Smooth muscle cell (in vitro differentiated cells): ENCODE data around the gene ULK2. TPM values are rescaled to one million over a fixed set of nuclear protein-coding genes. Genes with fewer than 3 reads are reported as not detected.

ENCODE experiments used
- DNase-seq: peaks from one replicate; lab custom pipeline; 2025; ENCODE audit not compliant: unreplicated experiment; lab: John Stamatoyannopoulos, UW
- H2AFZ ChIP-seq: fragments of 200-600 bp; sonication (generic); 2 replicates; pipeline ENCODE4 v1.6.0; 2016; ENCODE audit warnings: antibody characterized with exemption, low read depth, mild to moderate bottlenecking
- H3F3A ChIP-seq: fragments of 200-600 bp; sonication (generic); 2 replicates; pipeline ENCODE4 v1.6.0; 2017; ENCODE audit warnings: antibody characterized with exemption, low read depth
- H3K27ac ChIP-seq: fragments of 200-600 bp; sonication (generic); 2 replicates; pipeline ENCODE4 v1.5.1; 2016; ENCODE audit warnings: low read depth, mild to moderate bottlenecking
- H3K27me3 ChIP-seq: fragments of 200-600 bp; sonication (generic); 2 replicates; pipeline ENCODE4 v1.6.1; 2016; ENCODE audit warnings: low read depth, mild to moderate bottlenecking
- H3K36me3 ChIP-seq: fragments of 200-600 bp; sonication (generic); 2 replicates; pipeline ENCODE4 v1.5.1; 2016; ENCODE audit warnings: low read depth
- H3K4me1 ChIP-seq: fragments of 200-600 bp; sonication (generic); 2 replicates; pipeline ENCODE4 v1.5.1; 2016; ENCODE audit warnings: low read depth
- H3K4me2 ChIP-seq: fragments of 200-600 bp; sonication (generic); 2 replicates; pipeline ENCODE4 v1.6.0; 2016; ENCODE audit warnings: mild to moderate bottlenecking
- H3K4me3 ChIP-seq: fragments of 200-600 bp; sonication (generic); 2 replicates; pipeline ENCODE4 v1.5.1; 2016; ENCODE audit warnings: mild to moderate bottlenecking
- H3K79me2 ChIP-seq: fragments of 200-600 bp; sonication (generic); 2 replicates; pipeline ENCODE4 v1.6.0; 2016; ENCODE audit warnings: low read depth, mild to moderate bottlenecking
- H3K9ac ChIP-seq: fragments of 200-600 bp; sonication (generic); 2 replicates; pipeline ENCODE4 v1.6.0; 2016; ENCODE audit warnings: low read depth
- H3K9me3 ChIP-seq: fragments of 200-600 bp; sonication (generic); replicated peaks from 2 replicates; pipeline ENCODE4 v1.5.1; 2016; ENCODE audit warnings: low read depth
- H4K20me1 ChIP-seq: fragments of 200-600 bp; sonication (generic); 2 replicates; pipeline ENCODE4 v1.6.0; 2016; ENCODE audit warnings: low read depth
- CTCF ChIP-seq: fragments of 200-600 bp; sonication (generic); IDR thresholded peaks from 2 replicates; pipeline ENCODE4 v1.5.1; 2017; ENCODE audit warnings: borderline replicate concordance, mild to moderate bottlenecking, antibody characterized with exemption; ENCODE audit not compliant: insufficient read depth, poor library complexity, severe bottlenecking
- WGBS: methylation state at CpG from one replicate; pipeline ENCODE4 v1.1.7; 2016; ENCODE audit warnings: low lambda C conversion rate; 5-methylcytosine and 5-hydroxymethylcytosine counted together
- polyA plus RNA-seq: library from polyadenylated mRNA; unstranded; fragments of >200 nt; fragmentation: Nextera tagmentation; extraction: Ambion mirVana; gene quantifications from 2 replicates; pipeline ENCODE4 v1.2.1, GENCODE V29; 2016
- total RNA-seq: library from RNA; depleted of rRNA; stranded (reverse); fragments of >200 nt; gene quantifications from 2 replicates; pipeline ENCODE4 v1.2.3, GENCODE V29; 2014

Gene ULK2
- total and polyA plus RNA-seq, 2 experiments from 2014 or later: 9.7 to 24.0 TPM

- no peak overlapping the region for H3K27ac ChIP-seq
- DNase-seq: peak; percentile 68
- no peaks in the 10 kb centered on the region for H4K20me1 ChIP-seq
- H3K4me3 ChIP-seq: peak overlapping the region; percentile 45
- WGBS: 38% methylated on average over 47 of the region's 50 CpGs
- TF ChIP-seq CTCF: peak; percentile 87
- peaks cover 6% of the 10 kb centered on the region for H3K4me1 ChIP-seq
- H3K79me2 ChIP-seq: no peaks in the 10 kb centered on the region
- H3K27me3 ChIP-seq: peaks cover 7% of the 10 kb centered on the region
- no peaks in the 10 kb centered on the region for H3K9me3 ChIP-seq
- H2AFZ ChIP-seq: no peak overlapping the region
- no peaks in the 10 kb centered on the region for H3K36me3 ChIP-seq
- peak overlapping the region; percentile 84 for H3K4me2 ChIP-seq
- no peaks in the 10 kb centered on the region for H3F3A ChIP-seq
- no peak overlapping the region for H3K9ac ChIP-seq
Observed at GRCh38 chr17:19744922-19745757, 122.6 kb downstream of the ULK2 start.

GRCh38 chr17:19744492-19744891 is 123.2 kb downstream of the ULK2 start:
- H3K27me3 ChIP-seq: peaks cover 7% of the 10 kb centered on the region
- H3K4me1 ChIP-seq: peaks cover 6% of the 10 kb centered on the region
- peak overlapping the region; percentile 84 for H3K4me2 ChIP-seq
- no peaks in the 10 kb centered on the region for H3F3A ChIP-seq
- H3K36me3 ChIP-seq: no peaks in the 10 kb centered on the region
- no peaks in the 10 kb centered on the region for H3K79me2 ChIP-seq
- no peaks in the 10 kb centered on the region for H4K20me1 ChIP-seq
- TF ChIP-seq CTCF: no peak
- WGBS: 33% methylated on average over 9 of the region's 26 CpGs
- no peak for DNase-seq
- H3K9ac ChIP-seq: no peak overlapping the region
- no peak overlapping the region for H3K27ac ChIP-seq
- peak overlapping the region; percentile 45 for H3K4me3 ChIP-seq
- H3K9me3 ChIP-seq: no peaks in the 10 kb centered on the region
- peak overlapping the region; percentile 84 for H2AFZ ChIP-seq

GRCh38 chr17:19743101-19744100 is 124.3 kb downstream of the ULK2 start:
- Histone ChIP-seq H4K20me1 (no peaks in the 10 kb centered on the region), H3K9ac (no peak overlapping the region), H3K4me2 (no peak overlapping the region), H3K4me1 (peaks cover 6% of the 10 kb centered on the region), H3K4me3 (no peak overlapping the region), H3K36me3 (no peaks in the 10 kb centered on the region), H3K79me2 (no peaks in the 10 kb centered on the region), H3K27me3 (peaks cover 7% of the 10 kb centered on the region), H2AFZ (no peak overlapping the region), H3K27ac (no peak overlapping the region), H3F3A (no peaks in the 10 kb centered on the region), H3K9me3 (no peaks in the 10 kb centered on the region)
- no peak for DNase-seq
- no peak for TF ChIP-seq CTCF
- 96% methylated on average over 33 of the region's 34 CpGs for WGBS
